T-helper 1 cell treated with Interleukin-12 subunit alpha and Interleukin-12 subunit beta and Interleukin-4 antibody, amounts not matched to agents 30 μg/mL and 1 μg/mL, for 36 hours (primary cell): ENCODE data around the gene C6orf120.

Source experiments
- H3K27ac Mint-ChIP-seq: one replicate; pipeline ENCODE4 v1.8.0; 2021; ENCODE audit warnings: mild to moderate bottlenecking, mixed read lengths
- H3K27me3 Mint-ChIP-seq: one replicate; pipeline ENCODE4 v1.8.0; 2021; ENCODE audit warnings: low read depth, mixed read lengths
- H3K36me3 Mint-ChIP-seq: one replicate; pipeline ENCODE4 v1.8.0; 2021; ENCODE audit warnings: low read depth, mixed read lengths
- H3K4me1 Mint-ChIP-seq: one replicate; pipeline ENCODE4 v1.8.0; 2021; ENCODE audit warnings: low read depth, mixed read lengths
- H3K4me3 Mint-ChIP-seq: one replicate; pipeline ENCODE4 v1.8.0; 2021; ENCODE audit warnings: mild to moderate bottlenecking, moderate library complexity, mixed read lengths
- H3K9me3 Mint-ChIP-seq: one replicate; pipeline ENCODE4 v1.8.0; 2021; ENCODE audit warnings: mixed read lengths

The C6orf120 gene

GRCh38 chr6:169701311-169701953 lies 494 bp upstream of the C6orf120 start:
- Mint-ChIP-seq H3K27me3 (no peaks in the 10 kb centered on the region), H3K4me1 (peaks cover 31% of the 10 kb centered on the region), H3K4me3 (peak overlapping the region; percentile 85), H3K9me3 (peaks cover 3% of the 10 kb centered on the region), H3K27ac (peak overlapping the region; percentile 68), H3K36me3 (peaks cover 15% of the 10 kb centered on the region)

GRCh38 chr6:169702840-169703246 lies 917 bp downstream of the C6orf120 start:
- Mint-ChIP-seq H3K9me3 (no peaks in the 10 kb centered on the region), H3K27me3 (no peaks in the 10 kb centered on the region), H3K4me1 (peaks cover 34% of the 10 kb centered on the region), H3K27ac (peak overlapping the region; percentile 86), H3K4me3 (peak overlapping the region; percentile 86), H3K36me3 (peaks cover 15% of the 10 kb centered on the region)

- Mint-ChIP-seq H3K27me3 (no peaks in the 10 kb centered on the region), H3K9me3 (no peaks in the 10 kb centered on the region), H3K4me3 (no peak overlapping the region), H3K36me3 (peaks cover 16% of the 10 kb centered on the region), H3K27ac (no peak overlapping the region), H3K4me1 (peaks cover 32% of the 10 kb centered on the region)
Measured at GRCh38 chr6:169707772-169708171, 5.8 kb downstream of the C6orf120 start.

GRCh38 chr6:169709293-169709692 lies 7.4 kb downstream of the C6orf120 start:
- peaks cover 12% of the 10 kb centered on the region for H3K36me3 Mint-ChIP-seq
- peaks cover 18% of the 10 kb centered on the region for H3K4me1 Mint-ChIP-seq
- H3K9me3 Mint-ChIP-seq = no peaks in the 10 kb centered on the region
- H3K4me3 Mint-ChIP-seq = no peak overlapping the region
- H3K27me3 Mint-ChIP-seq = no peaks in the 10 kb centered on the region
- no peak overlapping the region for H3K27ac Mint-ChIP-seq

- no peaks in the 10 kb centered on the region for H3K27me3 Mint-ChIP-seq
Measured at GRCh38 chr6:169710009-169710408, 8.1 kb downstream of the C6orf120 start.

GRCh38 chr6:169714178-169714577 lies 12.3 kb downstream of the C6orf120 start:
- H3K9me3 Mint-ChIP-seq = no peaks in the 10 kb centered on the region
- peaks cover 2% of the 10 kb centered on the region for H3K4me1 Mint-ChIP-seq
- no peaks in the 10 kb centered on the region for H3K27me3 Mint-ChIP-seq
- H3K27ac Mint-ChIP-seq = no peak overlapping the region
- peaks cover 26% of the 10 kb centered on the region for H3K36me3 Mint-ChIP-seq
- no peak overlapping the region for H3K4me3 Mint-ChIP-seq

More at GRCh38 chr6:169710009-169710408, 8.1 kb downstream of the C6orf120 start:
- H3K4me1 Mint-ChIP-seq = peaks cover 13% of the 10 kb centered on the region
- H3K27ac Mint-ChIP-seq = no peak overlapping the region
- no peak overlapping the region for H3K4me3 Mint-ChIP-seq
- peaks cover 13% of the 10 kb centered on the region for H3K36me3 Mint-ChIP-seq
- H3K9me3 Mint-ChIP-seq = no peaks in the 10 kb centered on the region

GRCh38 chr6:169714595-169714994 lies 12.7 kb downstream of the C6orf120 start:
- no peaks in the 10 kb centered on the region for H3K9me3 Mint-ChIP-seq
- peaks cover 31% of the 10 kb centered on the region for H3K36me3 Mint-ChIP-seq
- H3K27me3 Mint-ChIP-seq = no peaks in the 10 kb centered on the region
- no peak overlapping the region for H3K27ac Mint-ChIP-seq
- peaks cover 7% of the 10 kb centered on the region for H3K4me1 Mint-ChIP-seq
- H3K4me3 Mint-ChIP-seq = no peak overlapping the region

GRCh38 chr6:169719117-169719516 lies 17.2 kb downstream of the C6orf120 start:
- no peak overlapping the region for H3K27ac Mint-ChIP-seq
- H3K27me3 Mint-ChIP-seq = no peaks in the 10 kb centered on the region
- H3K4me3 Mint-ChIP-seq = no peak overlapping the region
- H3K4me1 Mint-ChIP-seq = peaks cover 16% of the 10 kb centered on the region
- no peaks in the 10 kb centered on the region for H3K9me3 Mint-ChIP-seq
- H3K36me3 Mint-ChIP-seq = peaks cover 28% of the 10 kb centered on the region

- Mint-ChIP-seq H3K36me3 (peaks cover 19% of the 10 kb centered on the region), H3K4me3 (no peak overlapping the region), H3K4me1 (peaks cover 18% of the 10 kb centered on the region), H3K27me3 (peaks cover 3% of the 10 kb centered on the region), H3K27ac (no peak overlapping the region), H3K9me3 (no peaks in the 10 kb centered on the region)
Measured at GRCh38 chr6:169720207-169720855, 18.4 kb downstream of the C6orf120 start.

- Mint-ChIP-seq H3K9me3 (no peaks in the 10 kb centered on the region), H3K27me3 (peaks cover 9% of the 10 kb centered on the region), H3K27ac (peak overlapping the region; percentile 92), H3K4me1 (peaks cover 22% of the 10 kb centered on the region), H3K4me3 (peak overlapping the region; percentile 88), H3K36me3 (peaks cover 8% of the 10 kb centered on the region)
Measured at GRCh38 chr6:169722362-169723199, 20.7 kb downstream of the C6orf120 start.

- Mint-ChIP-seq H3K4me1 (peaks cover 24% of the 10 kb centered on the region), H3K27ac (peak overlapping the region; percentile 92), H3K9me3 (no peaks in the 10 kb centered on the region), H3K36me3 (peaks cover 6% of the 10 kb centered on the region), H3K4me3 (peak overlapping the region; percentile 88), H3K27me3 (peaks cover 9% of the 10 kb centered on the region)
Measured at GRCh38 chr6:169723200-169723909, 21.4 kb downstream of the C6orf120 start.

GRCh38 chr6:169723991-169724493 lies 22.1 kb downstream of the C6orf120 start:
- H3K36me3 Mint-ChIP-seq = peaks cover 6% of the 10 kb centered on the region
- no peaks in the 10 kb centered on the region for H3K9me3 Mint-ChIP-seq

GRCh38 chr6:169724494-169725124 lies 22.7 kb downstream of the C6orf120 start, which contains the start of gene PHF10:
TSS of gene PHF10 (minus strand) at chr6:169724500. CDS start at chr6:169723931, 569 bp downstream.
- Mint-ChIP-seq H3K9me3 (no peaks in the 10 kb centered on the region), H3K4me3 (peak within 1 kb of the TSS; percentile 88), H3K36me3 (peaks cover 2% of the 10 kb centered on the region), H3K4me1 (peaks cover 19% of the 10 kb centered on the region), H3K27ac (peak within 1 kb of the TSS; percentile 92), H3K27me3 (peaks cover 9% of the 10 kb centered on the region)

More at GRCh38 chr6:169723991-169724493, 22.1 kb downstream of the C6orf120 start:
- Mint-ChIP-seq H3K27ac (no peak overlapping the region), H3K27me3 (peaks cover 9% of the 10 kb centered on the region), H3K4me1 (peaks cover 24% of the 10 kb centered on the region), H3K4me3 (peak overlapping the region; percentile 30)
